Measurements from ENCODE around the gene NF1. TPM values are rescaled to one million over a fixed set of nuclear protein-coding genes. Genes with fewer than 3 reads are reported as not detected.

NF1 gene
- polyA plus RNA-seq, 2 of the 4 experiments (the other 2 are of a cell fraction), result 15.9 to 73.2 TPM

GRCh38 chr17:31391496-31391949, 296.7 kb downstream of the NF1 start, which contains the start of gene RAB11FIP4 (continued):
- TF ChIP-seq REST (IDR thresholded peaks at IDR 0.05) (no peak), MAZ (IDR thresholded peaks at IDR 0.05; ENCODE audit: borderline replicate concordance, low read depth, low read length) (no peak), EP300 (IDR thresholded peaks at IDR 0.05) (no peak), MAFK (IDR thresholded peaks at IDR 0.05; ENCODE audit: partially characterized antibody) (no peak), RNF2 (IDR thresholded peaks at IDR 0.05; ENCODE audit: borderline replicate concordance, low read depth) (no peak), ESRRA (IDR thresholded peaks at IDR 0.05; ENCODE audit: borderline replicate concordance, low read length) (no peak), CHD2 (IDR thresholded peaks at IDR 0.05; ENCODE audit: low read length, partially characterized antibody) (no peak), CEBPB (IDR thresholded peaks at IDR 0.05) (no peak), POLR2A (IDR thresholded peaks at IDR 0.05; ENCODE audit: low read length) (no peak), JUNB (IDR thresholded peaks at IDR 0.05) (no peak), E2F6 (IDR thresholded peaks at IDR 0.05; ENCODE audit: borderline replicate concordance, low read depth) (no peak), CBX8 (IDR thresholded peaks at IDR 0.05) (no peak)

- Histone ChIP-seq H3K9me3 (no peaks in the 10 kb centered on the region), H3K27ac (peak overlapping the region in 1 of 2 experiments; percentile 65; a peak in 2 of 6 replicates), H3K4me2 (peak overlapping the region; percentile 83), H3K4me3 (peak overlapping the region; percentile 45), H3K4me1 (no peaks in the 10 kb centered on the region)
- POLR2A ChIA-PET, result no interaction called here
- WGBS (ENCODE audit: missing lambda C conversion rate), result 95% methylated on average over 20 of the region's 52 CpGs
- ATAC-seq (no peak), FAIRE-seq (no peak), DNase-seq (ENCODE audit: low read depth in 1 of 2, low spot score in 1 of 2) (no peak)
- CTCF ChIA-PET, result interaction anchor here (1.4 to 13.2 kb wide), 5 partner anchors 21 to 450 kb away, joined by 3 to 197 read pairs (median 5); no protein-coding TSS in a partner anchor
- no peak for TF ChIP-seq MAFK (IDR thresholded peaks at IDR 0.05; ENCODE audit: partially characterized antibody)
- no peak for TF ChIP-seq HOXB5 (CRISPR knock-in tag; IDR thresholded peaks at IDR 0.05)
- TF ChIP-seq EHMT2 (IDR thresholded peaks at IDR 0.05; ENCODE audit: low read depth), result no peak
- no peak for TF ChIP-seq HDAC2 (IDR thresholded peaks at IDR 0.05)
- no peak for TF ChIP-seq CBX2 (IDR thresholded peaks at IDR 0.05; ENCODE audit: borderline replicate concordance, low read depth)
- no peak for TF ChIP-seq CEBPB (IDR thresholded peaks at IDR 0.05)
- TF ChIP-seq PBX3 (IDR thresholded peaks at IDR 0.05), result no peak
- no peak for TF ChIP-seq ZFP36 (IDR thresholded peaks at IDR 0.05; ENCODE audit: borderline replicate concordance, partially characterized antibody)
Measured at GRCh38 chr17:31392002-31392855, 297.5 kb downstream of the NF1 start.
